K562 (cell line): ENCODE results near the gene GPER1.

Experiments
- MXI1 ChIP-seq: IDR thresholded peaks from 2 replicates; pipeline ENCODE4 v1.6.1; 2011; ENCODE audit warnings: low read depth, mild to moderate bottlenecking, improper control_type of control experiment, low read length
- NBN ChIP-seq: fragments of 450-650 bp; IDR thresholded peaks from 2 replicates; pipeline ENCODE4 v1.6.1; 2016; ENCODE audit warnings: low read depth, mild to moderate bottlenecking
- POLR2AphosphoS5 ChIP-seq: IDR thresholded peaks from 2 replicates; pipeline ENCODE4 v1.6.1; 2011; ENCODE audit warnings: mild to moderate bottlenecking, low read depth, low read length, moderate library complexity; ENCODE audit not compliant: control insufficient read depth, insufficient read depth
- TBP ChIP-seq: optimal IDR thresholded peaks from 2 replicates; pipeline ENCODE3; 2011; ENCODE audit warnings: low read depth, low read length, improper control_type of control experiment
- TF ChIP-seq, protein P1 (sequence below): fragments of 250-450 bp; sonication (Bioruptor Pico); IDR thresholded peaks from 2 replicates; pipeline ENCODE4 v1.5.0; 2021
- TF ChIP-seq, protein P2 (sequence below), 2 experiments: fragments of 450-650 bp in 1 of 2; IDR thresholded peaks; 2 replicates each; pipeline ENCODE4 v1.6.1; 2011 to 2017; ENCODE audit warnings: low read depth in 2 of 2, antibody characterized with exemption in 1 of 2, borderline replicate concordance in 1 of 2, low read length in 1 of 2, mild to moderate bottlenecking in 1 of 2, mixed read lengths in 1 of 2; ENCODE audit not compliant: control insufficient read depth in 1 of 2
- TF ChIP-seq, protein P3 (sequence below): sonication (generic); formaldehyde crosslinking; IDR thresholded peaks from 2 replicates; pipeline ENCODE4 v1.8.1; 2023; ENCODE audit warnings: mild to moderate bottlenecking, missing genetic modification reagents, moderate library complexity

DNA sequence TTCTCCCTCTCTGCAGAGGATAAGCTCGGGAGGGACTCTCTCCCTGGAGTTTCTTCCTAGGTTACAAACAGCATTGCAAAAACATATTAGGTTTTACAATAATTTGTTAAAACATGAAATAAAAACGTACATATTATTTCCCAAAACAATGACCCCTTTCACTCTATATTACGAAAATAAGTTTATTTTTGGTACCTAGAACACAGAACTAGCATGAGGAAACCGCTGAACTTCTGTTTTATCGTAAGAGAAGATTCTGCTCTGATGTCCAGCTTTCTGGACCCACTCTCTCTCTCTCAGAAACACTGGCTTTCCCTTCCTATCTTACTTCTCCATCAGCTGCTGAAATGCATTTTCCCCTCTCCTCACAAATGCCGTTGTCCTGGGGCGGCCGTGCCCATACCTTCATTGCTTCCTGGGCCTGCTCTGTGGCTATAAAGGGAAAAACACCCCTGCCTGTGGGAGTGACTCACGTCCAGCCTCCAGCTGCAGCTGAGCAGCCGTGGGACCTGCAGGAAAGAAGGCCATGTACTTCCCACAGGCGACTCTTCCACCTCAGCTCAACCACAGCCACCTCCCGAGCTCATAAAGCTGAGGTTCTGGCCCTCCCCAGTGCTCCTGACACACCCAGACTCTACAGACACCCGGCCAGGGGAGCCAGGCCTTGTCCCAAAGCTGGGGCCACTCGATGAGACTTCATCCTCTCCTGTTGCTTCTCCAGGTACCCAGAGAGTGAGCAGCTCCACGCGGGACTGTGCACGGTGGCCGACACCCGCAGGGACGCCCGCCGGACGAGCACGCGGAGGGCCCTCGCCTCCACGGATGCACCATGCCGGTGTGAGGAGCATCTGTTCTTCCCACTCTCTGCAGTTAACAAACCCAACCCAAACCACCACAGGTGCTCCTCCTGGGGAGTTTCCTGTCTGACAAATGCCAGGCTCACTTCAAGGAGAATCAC is 3.1 kb downstream of the GPER1 start:
- TF ChIP-seq MXI1 (no peak), NBN (no peak), POLR2AphosphoS5 (no peak), TBP (no peak)
- TF ChIP-seq, protein P1, sequence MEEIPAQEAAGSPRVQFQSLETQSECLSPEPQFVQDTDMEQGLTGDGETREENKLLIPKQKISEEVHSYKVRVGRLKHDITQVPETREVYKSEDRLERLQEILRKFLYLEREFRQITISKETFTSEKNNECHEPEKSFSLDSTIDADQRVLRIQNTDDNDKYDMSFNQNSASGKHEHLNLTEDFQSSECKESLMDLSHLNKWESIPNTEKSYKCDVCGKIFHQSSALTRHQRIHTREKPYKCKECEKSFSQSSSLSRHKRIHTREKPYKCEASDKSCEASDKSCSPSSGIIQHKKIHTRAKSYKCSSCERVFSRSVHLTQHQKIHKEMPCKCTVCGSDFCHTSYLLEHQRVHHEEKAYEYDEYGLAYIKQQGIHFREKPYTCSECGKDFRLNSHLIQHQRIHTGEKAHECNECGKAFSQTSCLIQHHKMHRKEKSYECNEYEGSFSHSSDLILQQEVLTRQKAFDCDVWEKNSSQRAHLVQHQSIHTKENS (CRISPR knock-in tag) = no peak
- TF ChIP-seq, protein P2, sequence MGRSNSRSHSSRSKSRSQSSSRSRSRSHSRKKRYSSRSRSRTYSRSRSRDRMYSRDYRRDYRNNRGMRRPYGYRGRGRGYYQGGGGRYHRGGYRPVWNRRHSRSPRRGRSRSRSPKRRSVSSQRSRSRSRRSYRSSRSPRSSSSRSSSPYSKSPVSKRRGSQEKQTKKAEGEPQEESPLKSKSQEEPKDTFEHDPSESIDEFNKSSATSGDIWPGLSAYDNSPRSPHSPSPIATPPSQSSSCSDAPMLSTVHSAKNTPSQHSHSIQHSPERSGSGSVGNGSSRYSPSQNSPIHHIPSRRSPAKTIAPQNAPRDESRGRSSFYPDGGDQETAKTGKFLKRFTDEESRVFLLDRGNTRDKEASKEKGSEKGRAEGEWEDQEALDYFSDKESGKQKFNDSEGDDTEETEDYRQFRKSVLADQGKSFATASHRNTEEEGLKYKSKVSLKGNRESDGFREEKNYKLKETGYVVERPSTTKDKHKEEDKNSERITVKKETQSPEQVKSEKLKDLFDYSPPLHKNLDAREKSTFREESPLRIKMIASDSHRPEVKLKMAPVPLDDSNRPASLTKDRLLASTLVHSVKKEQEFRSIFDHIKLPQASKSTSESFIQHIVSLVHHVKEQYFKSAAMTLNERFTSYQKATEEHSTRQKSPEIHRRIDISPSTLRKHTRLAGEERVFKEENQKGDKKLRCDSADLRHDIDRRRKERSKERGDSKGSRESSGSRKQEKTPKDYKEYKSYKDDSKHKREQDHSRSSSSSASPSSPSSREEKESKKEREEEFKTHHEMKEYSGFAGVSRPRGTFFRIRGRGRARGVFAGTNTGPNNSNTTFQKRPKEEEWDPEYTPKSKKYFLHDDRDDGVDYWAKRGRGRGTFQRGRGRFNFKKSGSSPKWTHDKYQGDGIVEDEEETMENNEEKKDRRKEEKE (IDR thresholded peaks at IDR 0.05; ENCODE audit: borderline replicate concordance in 1 of 2, control insufficient read depth in 1 of 2, low read depth in 2 of 2, low read length in 1 of 2) = no peak
- TF ChIP-seq, protein P3, sequence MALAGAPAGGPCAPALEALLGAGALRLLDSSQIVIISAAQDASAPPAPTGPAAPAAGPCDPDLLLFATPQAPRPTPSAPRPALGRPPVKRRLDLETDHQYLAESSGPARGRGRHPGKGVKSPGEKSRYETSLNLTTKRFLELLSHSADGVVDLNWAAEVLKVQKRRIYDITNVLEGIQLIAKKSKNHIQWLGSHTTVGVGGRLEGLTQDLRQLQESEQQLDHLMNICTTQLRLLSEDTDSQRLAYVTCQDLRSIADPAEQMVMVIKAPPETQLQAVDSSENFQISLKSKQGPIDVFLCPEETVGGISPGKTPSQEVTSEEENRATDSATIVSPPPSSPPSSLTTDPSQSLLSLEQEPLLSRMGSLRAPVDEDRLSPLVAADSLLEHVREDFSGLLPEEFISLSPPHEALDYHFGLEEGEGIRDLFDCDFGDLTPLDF (CRISPR knock-in tag) = no peak
